H1 (cell line): Measurements from ENCODE around the gene SNTG2. TPM values are rescaled to one million over a fixed set of nuclear protein-coding genes. Genes with fewer than 3 reads are reported as not detected.

Experiments used
- CHD2 ChIP-seq: IDR thresholded peaks from 2 replicates; pipeline ENCODE4 v1.6.1; 2012; ENCODE audit warnings: low read length, improper control_type of control experiment
- RAD21 ChIP-seq, 2 experiments: IDR thresholded peaks in 1 of 2; conservative IDR thresholded peaks in 1 of 2; 2 replicates each; pipeline ENCODE4 v1.6.1; 2011; ENCODE audit warnings: low read depth in 2 of 2, low read length in 2 of 2, improper control_type of control experiment in 1 of 2, inconsistent platforms in 1 of 2, mild to moderate bottlenecking in 1 of 2, moderate library complexity in 1 of 2
- RNF2 ChIP-seq: fragments of 200-900, 300-1000 bp; sonication (generic); IDR thresholded peaks from 2 replicates; pipeline ENCODE4 v1.7.1; 2016; ENCODE audit warnings: borderline replicate concordance, low read depth, mild to moderate bottlenecking, antibody characterized with exemption, low read length; ENCODE audit not compliant: poor library complexity, severe bottlenecking; ENCODE audit errors: missing control alignments
- SIRT6 ChIP-seq: IDR thresholded peaks from one replicate; pipeline ENCODE4 v1.7.1; 2012; ENCODE audit warnings: low read length, inconsistent platforms
- TEAD4 ChIP-seq: IDR thresholded peaks from 2 replicates; pipeline ENCODE4 v1.6.1; 2012; ENCODE audit warnings: low read depth, low read length, inconsistent platforms, mixed read lengths
- polyA plus RNA-seq, 7 experiments: library from polyadenylated mRNA; depleted of rRNA in 3 of 7; stranded (reverse) in 5 of 7; unstranded in 2 of 7; fragments of >200 nt in 5 of 7; fragments of 200-250 nt in 2 of 7; gene quantifications; 1 replicate in 5 of 7; 2 replicates in 1 of 7; 4 replicates in 1 of 7; pipeline versions ENCODE4 v1.2.1 to v1.2.3, GENCODE V29; 2011 to 2013; ENCODE audit warnings: missing spikeins in 2 of 7, mixed read lengths in 2 of 7
- total RNA-seq: library from RNA; stranded (reverse); fragmentation: NEBNext Ultra II Directional; extraction: Animal tissue kit (Norgen Biotek cat#: 25700); gene quantifications from 2 replicates; pipeline ENCODE4 v1.2.1, GENCODE V29; 2021
- TF ChIP-seq, protein P1 (sequence below), 3 experiments: IDR thresholded peaks; 1 replicate in 2 of 3; 2 replicates in 1 of 3; pipeline versions ENCODE4 v1.5.1 to v1.6.1; 2011; ENCODE audit warnings: low read length in 3 of 3, mild to moderate bottlenecking in 3 of 3, inconsistent platforms in 2 of 3, low read depth in 1 of 3, moderate library complexity in 1 of 3; ENCODE audit not compliant: insufficient read depth in 1 of 3; ENCODE audit errors: control extremely low read depth in 1 of 3

The SNTG2 gene
- total and polyA plus RNA-seq, 2 of the 8 experiments (the other 6 are each of a cell fraction or from before 2014, with no cell fraction given): 6.6 to 18.1 TPM

DNA sequence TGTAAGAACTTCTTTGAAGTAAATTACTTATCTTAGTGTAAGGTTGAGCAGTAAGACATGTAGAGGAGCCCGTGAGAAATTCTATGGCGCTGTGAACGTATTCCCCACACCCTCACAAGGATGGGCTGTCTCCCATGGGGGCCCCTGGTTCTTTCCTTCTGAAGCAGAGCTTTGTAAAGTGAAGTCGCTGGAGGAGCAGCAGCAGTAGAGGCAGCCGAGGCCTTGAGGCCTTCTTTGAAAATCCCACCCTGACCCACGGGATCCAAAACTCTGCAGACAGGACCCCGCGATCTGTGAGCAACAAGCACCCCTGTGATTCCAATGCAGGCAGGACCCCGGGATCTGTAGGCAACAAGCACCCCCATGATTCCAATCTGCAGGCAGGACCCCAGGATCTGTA is 23.8 kb upstream of the SNTG2 start (continued):
- TF ChIP-seq RNF2 (no peak), CHD2 (no peak), SIRT6 (no peak), RAD21 (IDR thresholded peaks at IDR 0.05 in 1 of 2, conservative IDR thresholded peaks at IDR 0.05 in 1 of 2; ENCODE audit: low read depth in 2 of 2, low read length in 2 of 2) (no peak), TEAD4 (no peak)
- TF ChIP-seq, protein P1, sequence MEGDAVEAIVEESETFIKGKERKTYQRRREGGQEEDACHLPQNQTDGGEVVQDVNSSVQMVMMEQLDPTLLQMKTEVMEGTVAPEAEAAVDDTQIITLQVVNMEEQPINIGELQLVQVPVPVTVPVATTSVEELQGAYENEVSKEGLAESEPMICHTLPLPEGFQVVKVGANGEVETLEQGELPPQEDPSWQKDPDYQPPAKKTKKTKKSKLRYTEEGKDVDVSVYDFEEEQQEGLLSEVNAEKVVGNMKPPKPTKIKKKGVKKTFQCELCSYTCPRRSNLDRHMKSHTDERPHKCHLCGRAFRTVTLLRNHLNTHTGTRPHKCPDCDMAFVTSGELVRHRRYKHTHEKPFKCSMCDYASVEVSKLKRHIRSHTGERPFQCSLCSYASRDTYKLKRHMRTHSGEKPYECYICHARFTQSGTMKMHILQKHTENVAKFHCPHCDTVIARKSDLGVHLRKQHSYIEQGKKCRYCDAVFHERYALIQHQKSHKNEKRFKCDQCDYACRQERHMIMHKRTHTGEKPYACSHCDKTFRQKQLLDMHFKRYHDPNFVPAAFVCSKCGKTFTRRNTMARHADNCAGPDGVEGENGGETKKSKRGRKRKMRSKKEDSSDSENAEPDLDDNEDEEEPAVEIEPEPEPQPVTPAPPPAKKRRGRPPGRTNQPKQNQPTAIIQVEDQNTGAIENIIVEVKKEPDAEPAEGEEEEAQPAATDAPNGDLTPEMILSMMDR (IDR thresholded peaks at IDR 0.05; ENCODE audit: control extremely low read depth in 1 of 3, insufficient read depth in 1 of 3, low read depth in 1 of 3, low read length in 3 of 3): no peak
- TF ChIP-seq, all 59 proteins: peak for 0
